Ishikawa (cell line): ENCODE results near the gene CCDC81.

Source experiments
- CEBPB ChIP-seq: IDR thresholded peaks from 2 replicates; pipeline ENCODE4 v1.6.1; 2012
- CREB1 ChIP-seq: IDR thresholded peaks from 2 replicates; pipeline ENCODE4 v1.6.1; 2012; ENCODE audit warnings: low read depth
- EGR1 ChIP-seq: IDR thresholded peaks from 2 replicates; pipeline ENCODE4 v1.6.1; 2012
- EP300 ChIP-seq: IDR thresholded peaks from 2 replicates; pipeline ENCODE4 v1.6.1; 2012; ENCODE audit warnings: borderline replicate concordance
- FOXM1 ChIP-seq: IDR thresholded peaks from 2 replicates; pipeline ENCODE4 v1.6.1; 2012; ENCODE audit warnings: low read depth, borderline replicate concordance
- NFIC ChIP-seq: IDR thresholded peaks from 2 replicates; pipeline ENCODE4 v1.6.1; 2012
- RAD21 ChIP-seq: IDR thresholded peaks from 2 replicates; pipeline ENCODE4 v1.6.1; 2012; ENCODE audit warnings: low read depth
- TAF1 ChIP-seq: IDR thresholded peaks from 2 replicates; pipeline ENCODE4 v1.6.1; 2012; ENCODE audit warnings: low read depth, mild to moderate bottlenecking
- TCF12 ChIP-seq: IDR thresholded peaks from 2 replicates; pipeline ENCODE4 v1.6.1; 2012; ENCODE audit warnings: low read depth
- TEAD4 ChIP-seq: IDR thresholded peaks from 2 replicates; pipeline ENCODE4 v1.6.1; 2012
- YY1 ChIP-seq: IDR thresholded peaks from 2 replicates; pipeline ENCODE4 v1.6.1; 2012; ENCODE audit warnings: low read depth
- ZBTB7A ChIP-seq: IDR thresholded peaks from 2 replicates; pipeline ENCODE4 v1.6.1; 2012; ENCODE audit warnings: low read depth
- TF ChIP-seq, protein P1 (sequence below): IDR thresholded peaks from 2 replicates; pipeline ENCODE4 v1.6.1; 2012
- TF ChIP-seq, protein P2 (sequence below): IDR thresholded peaks from 2 replicates; pipeline ENCODE4 v1.6.1; 2012
- TF ChIP-seq, protein P3 (sequence below): IDR thresholded peaks from 2 replicates; pipeline ENCODE4 v1.6.1; 2012; ENCODE audit warnings: low read depth, mild to moderate bottlenecking

The CCDC81 gene

DNA sequence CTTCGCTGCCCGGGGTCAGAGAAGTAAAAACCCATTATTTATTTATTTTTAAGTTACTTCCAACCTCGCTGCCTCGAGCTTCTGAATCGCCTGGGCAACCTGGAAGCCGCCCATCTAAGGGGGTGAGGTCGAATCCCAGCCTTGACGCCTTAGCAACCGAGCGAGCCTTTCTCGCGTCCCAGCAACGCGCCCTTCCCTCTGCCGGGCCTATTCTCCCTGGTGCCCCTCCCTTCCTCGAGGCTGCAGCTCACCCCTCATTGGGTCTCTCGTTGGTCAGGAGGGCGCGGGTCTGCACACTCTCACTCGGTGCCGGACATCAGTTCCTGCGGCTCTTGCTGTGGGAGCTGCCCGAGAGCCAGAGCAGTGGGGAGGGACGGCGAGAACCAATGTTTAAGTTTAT, at the start of gene CCDC81:
CCDC81 (plus strand) TSS at position 302 of the 400 bp plus-strand sequence. CDS start 277 bp downstream, outside the sequence.
- TF ChIP-seq FOXM1 (no peak), NFIC (no peak), TCF12 (no peak), ZBTB7A (no peak), RAD21 (no peak), TAF1 (no peak), CEBPB (no peak), EP300 (no peak), TEAD4 (no peak), EGR1 (no peak), YY1 (no peak), CREB1 (no peak)
- TF ChIP-seq, protein P1, sequence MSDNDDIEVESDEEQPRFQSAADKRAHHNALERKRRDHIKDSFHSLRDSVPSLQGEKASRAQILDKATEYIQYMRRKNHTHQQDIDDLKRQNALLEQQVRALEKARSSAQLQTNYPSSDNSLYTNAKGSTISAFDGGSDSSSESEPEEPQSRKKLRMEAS, result no peak
- TF ChIP-seq, protein P2, sequence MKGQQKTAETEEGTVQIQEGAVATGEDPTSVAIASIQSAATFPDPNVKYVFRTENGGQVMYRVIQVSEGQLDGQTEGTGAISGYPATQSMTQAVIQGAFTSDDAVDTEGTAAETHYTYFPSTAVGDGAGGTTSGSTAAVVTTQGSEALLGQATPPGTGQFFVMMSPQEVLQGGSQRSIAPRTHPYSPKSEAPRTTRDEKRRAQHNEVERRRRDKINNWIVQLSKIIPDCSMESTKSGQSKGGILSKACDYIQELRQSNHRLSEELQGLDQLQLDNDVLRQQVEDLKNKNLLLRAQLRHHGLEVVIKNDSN, result no peak
- TF ChIP-seq, protein P3, sequence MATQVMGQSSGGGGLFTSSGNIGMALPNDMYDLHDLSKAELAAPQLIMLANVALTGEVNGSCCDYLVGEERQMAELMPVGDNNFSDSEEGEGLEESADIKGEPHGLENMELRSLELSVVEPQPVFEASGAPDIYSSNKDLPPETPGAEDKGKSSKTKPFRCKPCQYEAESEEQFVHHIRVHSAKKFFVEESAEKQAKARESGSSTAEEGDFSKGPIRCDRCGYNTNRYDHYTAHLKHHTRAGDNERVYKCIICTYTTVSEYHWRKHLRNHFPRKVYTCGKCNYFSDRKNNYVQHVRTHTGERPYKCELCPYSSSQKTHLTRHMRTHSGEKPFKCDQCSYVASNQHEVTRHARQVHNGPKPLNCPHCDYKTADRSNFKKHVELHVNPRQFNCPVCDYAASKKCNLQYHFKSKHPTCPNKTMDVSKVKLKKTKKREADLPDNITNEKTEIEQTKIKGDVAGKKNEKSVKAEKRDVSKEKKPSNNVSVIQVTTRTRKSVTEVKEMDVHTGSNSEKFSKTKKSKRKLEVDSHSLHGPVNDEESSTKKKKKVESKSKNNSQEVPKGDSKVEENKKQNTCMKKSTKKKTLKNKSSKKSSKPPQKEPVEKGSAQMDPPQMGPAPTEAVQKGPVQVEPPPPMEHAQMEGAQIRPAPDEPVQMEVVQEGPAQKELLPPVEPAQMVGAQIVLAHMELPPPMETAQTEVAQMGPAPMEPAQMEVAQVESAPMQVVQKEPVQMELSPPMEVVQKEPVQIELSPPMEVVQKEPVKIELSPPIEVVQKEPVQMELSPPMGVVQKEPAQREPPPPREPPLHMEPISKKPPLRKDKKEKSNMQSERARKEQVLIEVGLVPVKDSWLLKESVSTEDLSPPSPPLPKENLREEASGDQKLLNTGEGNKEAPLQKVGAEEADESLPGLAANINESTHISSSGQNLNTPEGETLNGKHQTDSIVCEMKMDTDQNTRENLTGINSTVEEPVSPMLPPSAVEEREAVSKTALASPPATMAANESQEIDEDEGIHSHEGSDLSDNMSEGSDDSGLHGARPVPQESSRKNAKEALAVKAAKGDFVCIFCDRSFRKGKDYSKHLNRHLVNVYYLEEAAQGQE, result no peak

DNA sequence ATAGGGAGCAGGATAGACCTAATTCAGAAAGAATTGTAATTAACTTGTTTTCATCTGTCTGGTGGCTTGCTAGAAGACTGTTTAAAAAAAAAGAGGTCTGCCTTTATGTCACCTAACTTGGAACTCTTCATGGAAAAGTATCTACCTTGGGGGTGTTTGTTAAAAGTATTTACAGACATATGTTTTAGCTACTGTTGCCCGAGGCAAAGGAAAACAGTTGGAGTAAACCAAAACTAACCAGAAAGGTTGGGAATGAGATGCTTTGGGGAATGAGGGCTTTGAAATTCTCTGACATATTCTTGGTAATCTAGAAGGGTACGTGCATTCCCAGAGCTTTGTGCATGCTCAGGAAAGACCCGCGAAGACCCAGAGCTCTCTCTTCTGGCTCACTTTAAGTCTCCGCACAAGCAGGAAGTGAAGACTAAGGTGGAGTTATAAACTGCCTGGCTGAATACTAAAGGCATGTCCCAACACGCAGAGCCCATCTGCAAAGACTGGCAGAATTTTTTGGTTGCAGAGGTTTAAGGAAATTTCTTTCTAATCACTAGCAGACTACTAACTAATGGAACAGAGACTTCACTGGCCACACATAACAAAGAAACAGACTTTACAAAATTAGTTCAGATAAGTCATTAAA, 39.4 kb upstream of the CCDC81 start:
- TF ChIP-seq RAD21, result no peak
- TF ChIP-seq, protein P2, result no peak
- TF ChIP-seq FOXM1, result no peak
- no peak for TF ChIP-seq ZBTB7A
- no peak for TF ChIP-seq TCF12
- no peak for TF ChIP-seq EP300
- no peak for TF ChIP-seq TAF1
- no peak for TF ChIP-seq TEAD4
- TF ChIP-seq, protein P1, result no peak
- TF ChIP-seq, protein P3, result no peak
- TF ChIP-seq EGR1, result no peak
- no peak for TF ChIP-seq CEBPB
- TF ChIP-seq CREB1, result no peak
- TF ChIP-seq NFIC, result no peak
- no peak for TF ChIP-seq YY1

DNA sequence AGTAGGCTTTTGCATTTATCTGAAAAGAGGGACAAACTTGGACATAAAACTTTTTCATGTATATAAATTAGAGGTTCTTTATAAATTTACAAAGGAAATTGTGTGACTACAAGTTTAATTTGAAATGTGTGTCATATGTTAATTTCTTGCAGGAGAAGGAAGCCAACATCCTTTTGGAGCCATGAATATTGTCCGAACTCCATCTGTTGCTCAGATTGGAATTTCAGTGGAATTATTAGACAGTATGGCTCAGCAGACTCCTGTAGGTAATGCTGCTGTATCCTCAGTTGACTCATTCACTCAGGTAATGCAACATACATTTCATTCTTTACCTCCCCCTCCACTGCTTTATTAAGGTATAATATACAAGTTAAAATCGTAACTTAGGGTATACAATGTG, 37.5 kb upstream of the CCDC81 start:
- no peak for TF ChIP-seq CEBPB
- TF ChIP-seq NFIC, result no peak
- TF ChIP-seq CREB1, result no peak
- TF ChIP-seq TEAD4, result no peak
- TF ChIP-seq TAF1, result no peak
- no peak for TF ChIP-seq TCF12

DNA sequence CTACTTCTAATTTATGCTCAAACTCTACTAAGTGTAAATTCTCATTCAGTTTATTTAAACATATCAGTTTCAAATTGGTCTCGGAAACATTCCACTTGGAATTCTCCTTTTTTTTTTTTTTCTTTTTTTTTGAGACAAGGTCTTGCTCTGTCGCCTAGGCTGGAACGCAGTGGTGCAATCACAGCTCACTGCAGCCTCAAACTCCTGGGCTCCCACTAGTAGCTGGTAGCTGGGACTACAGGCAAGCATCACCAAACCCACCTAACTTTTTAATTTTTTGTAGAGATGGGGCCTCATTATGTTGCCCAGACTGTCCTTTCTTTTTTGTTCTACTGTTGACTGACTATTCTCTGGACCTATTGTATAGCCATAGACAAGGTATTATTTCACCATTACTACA, 33.3 kb upstream of the CCDC81 start:
- TF ChIP-seq EP300 (no peak), NFIC (no peak), YY1 (no peak), EGR1 (no peak), CREB1 (no peak), RAD21 (no peak), ZBTB7A (no peak), FOXM1 (no peak), TAF1 (no peak), CEBPB (no peak), TCF12 (no peak)
- TF ChIP-seq, protein P1, result no peak
- TF ChIP-seq, protein P2, result no peak
- TF ChIP-seq, protein P3, result no peak
